Psoas muscle (tissue), 8 donors: ENCODE measurements around the gene GALNT9. TPM values are rescaled to one million over a fixed set of nuclear protein-coding genes. Genes with fewer than 3 reads are reported as not detected.
A peak's percentile ranks its signal among the peaks of the same experiment; 100 is the strongest.
"Not testable (repeated sequence)": the region's sequence is repeated elsewhere in the genome, so short reads cannot be mapped to it uniquely, and the experiment has no call there.

ENCODE experiments used
- ATAC-seq, 4 donors: fragments of 200-7000 bp; cut with Tn5 transposase; one replicate each; pipeline ENCODE4 v1.9.1; 2020; ENCODE audit warnings: moderate library complexity in 3 of 4, mild to moderate bottlenecking in 2 of 4
- DNase-seq, 2 donors: peaks; one replicate each; pipeline ENCODE4 v3.0.0-alpha.2; 2020
- H3K27ac ChIP-seq: fragments of 200-600 bp; one replicate; pipeline ENCODE4 v1.8.0; 2022
- H3K27me3 ChIP-seq, 3 donors: fragments of 200-600 bp in 1 of 3; one replicate each; pipeline versions ENCODE4 v1.6.1 to v1.8.0; 2013 to 2022; ENCODE audit warnings: low read length in 2 of 3, mild to moderate bottlenecking in 2 of 3, moderate library complexity in 1 of 3; ENCODE audit not compliant: insufficient read depth in 3 of 3
- H3K36me3 ChIP-seq, 2 donors: fragments of 200-600 bp in 1 of 2; one replicate each; pipeline versions ENCODE4 v1.6.1 to v1.8.0; 2013 to 2022; ENCODE audit warnings: low read depth in 1 of 2, mild to moderate bottlenecking in 1 of 2, moderate library complexity in 1 of 2; ENCODE audit not compliant: insufficient read depth in 1 of 2
- H3K4me1 ChIP-seq: fragments of 200-600 bp; one replicate; pipeline ENCODE4 v1.8.0; 2022
- H3K4me3 ChIP-seq: fragments of 200-600 bp; one replicate; pipeline ENCODE4 v1.8.0; 2022; ENCODE audit warnings: mild to moderate bottlenecking
- H3K9me3 ChIP-seq: fragments of 200-600 bp; one replicate; pipeline ENCODE4 v1.8.0; 2022
- WGBS, 3 donors: extraction: QIAGEN DNeasy Blood & Tissue Kit; methylation state at CpG; one replicate each; pipeline versions ENCODE4 v1.1.6 to v1.1.7; 2013; 5-methylcytosine and 5-hydroxymethylcytosine counted together
- intact Hi-C, 2 donors: fragments of 100-400 bp; cut with DNase I; formaldehyde crosslinking; loops; one replicate each; pipeline versions ENCODE4 v1.11.0 to v1.14.2; 2022
- polyA plus RNA-seq, 3 donors: library from polyadenylated mRNA; stranded (reverse); fragments of 200-250 nt; gene quantifications; one replicate each; pipeline ENCODE4 v1.2.3, GENCODE V29; 2013
- total RNA-seq, 4 donors: library from RNA; stranded (reverse); fragmentation: NEBNext Ultra II Directional in 2 of 4; extraction: Animal tissue kit (Norgen Biotek cat#: 25700) in 2 of 4; gene quantifications; one replicate each; pipeline versions ENCODE4 v1.2.1 to v1.2.4, GENCODE V29; 2021 to 2023
- TF ChIP-seq, protein P1 (sequence below): fragments of 200-600 bp; IDR thresholded peaks from one replicate; pipeline ENCODE4 v1.8.0; 2022; ENCODE audit warnings: antibody characterized with exemption
- donor health status: healthy with polysubstance abuse.
- donor health status: DM: no; HTN: no; CAD: no; lungs with moderate emphysema.
- donor health status: Bipolar disorder and iron deficiency.
- donor health status: healthy.
- donor health status: DM: yes; HTN: yes; CAD: no.
- donor health status: DM: no; HTN: no; CAD: no.
- donor health status: DM: no; HTN: no; CAD: no.
- donor health status: DM: yes; HTN: yes; CAD: no.

Gene GALNT9
- total and polyA plus RNA-seq, 7 donors: 0.01 to 0.21 (median 0.08) TPM; not detected in 4

- 64 to 74% (median 70%) methylated on average over 16 to 18 of the region's 18 CpGs for WGBS, 3 donors
- Histone ChIP-seq H3K27ac (no peak overlapping the region), H3K9me3 (no peaks in the 10 kb centered on the region), H3K4me1 (no peaks in the 10 kb centered on the region), H3K4me3 (no peak overlapping the region), H3K27me3 (peaks cover 0 to 48% (median 17%) of the 10 kb centered on the region in 3 donors), H3K36me3 (no peaks in the 10 kb centered on the region)
- ATAC-seq (no peak), DNase-seq (no peak)
- intact Hi-C loops: no loop called here
- TF ChIP-seq, protein P1, sequence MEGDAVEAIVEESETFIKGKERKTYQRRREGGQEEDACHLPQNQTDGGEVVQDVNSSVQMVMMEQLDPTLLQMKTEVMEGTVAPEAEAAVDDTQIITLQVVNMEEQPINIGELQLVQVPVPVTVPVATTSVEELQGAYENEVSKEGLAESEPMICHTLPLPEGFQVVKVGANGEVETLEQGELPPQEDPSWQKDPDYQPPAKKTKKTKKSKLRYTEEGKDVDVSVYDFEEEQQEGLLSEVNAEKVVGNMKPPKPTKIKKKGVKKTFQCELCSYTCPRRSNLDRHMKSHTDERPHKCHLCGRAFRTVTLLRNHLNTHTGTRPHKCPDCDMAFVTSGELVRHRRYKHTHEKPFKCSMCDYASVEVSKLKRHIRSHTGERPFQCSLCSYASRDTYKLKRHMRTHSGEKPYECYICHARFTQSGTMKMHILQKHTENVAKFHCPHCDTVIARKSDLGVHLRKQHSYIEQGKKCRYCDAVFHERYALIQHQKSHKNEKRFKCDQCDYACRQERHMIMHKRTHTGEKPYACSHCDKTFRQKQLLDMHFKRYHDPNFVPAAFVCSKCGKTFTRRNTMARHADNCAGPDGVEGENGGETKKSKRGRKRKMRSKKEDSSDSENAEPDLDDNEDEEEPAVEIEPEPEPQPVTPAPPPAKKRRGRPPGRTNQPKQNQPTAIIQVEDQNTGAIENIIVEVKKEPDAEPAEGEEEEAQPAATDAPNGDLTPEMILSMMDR: no peak
These were observed 130.3 kb downstream of the GALNT9 start for GRCh38 chr12:132199101-132199500.

DNA sequence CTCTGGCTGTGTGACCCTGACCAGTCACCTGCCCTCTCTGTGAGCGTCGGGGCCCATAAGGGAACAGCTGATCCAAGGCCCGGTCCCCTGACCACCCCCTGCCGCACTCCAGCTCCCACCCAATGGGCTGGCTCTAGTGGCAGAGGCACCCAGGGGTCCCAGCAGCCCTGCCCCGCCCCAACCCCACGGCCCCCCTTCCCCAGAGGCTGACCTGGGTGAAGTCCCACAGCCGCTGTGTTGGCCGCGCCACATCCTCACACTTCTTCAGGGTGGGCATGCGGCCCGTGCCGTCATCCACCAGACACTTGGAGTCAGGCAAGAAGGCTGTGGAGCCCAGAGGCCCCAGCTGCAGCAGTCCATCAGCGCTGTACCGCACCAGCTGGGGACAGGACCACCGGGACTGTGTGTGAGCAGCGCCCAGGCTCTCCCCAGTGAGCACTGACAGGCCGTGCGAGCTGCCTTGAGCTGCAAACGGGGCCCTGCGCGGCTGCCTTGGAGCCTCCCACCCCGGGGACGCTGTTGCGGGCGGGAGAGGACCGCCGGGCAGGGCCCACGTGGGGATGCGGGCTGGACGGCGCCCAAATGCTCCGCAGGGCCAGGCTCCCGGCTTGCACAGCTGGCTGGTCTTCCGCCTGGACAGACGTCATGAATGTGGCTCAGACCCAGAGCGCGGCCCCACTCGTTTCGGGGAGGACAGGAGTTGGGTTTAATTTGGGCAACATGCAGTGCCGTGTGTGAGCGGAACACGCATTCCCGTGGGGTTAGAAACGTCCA, 131.6 kb downstream of the GALNT9 start:
- peaks cover 0 to 40% (median 16%) of the 10 kb centered on the region in 3 donors for H3K27me3 ChIP-seq
- 23 to 25% (median 24%) methylated on average over 29 to 44 of the region's 44 CpGs for WGBS, 3 donors
- no peaks in the 10 kb centered on the region for H3K9me3 ChIP-seq
- no peaks in the 10 kb centered on the region for H3K4me1 ChIP-seq
- TF ChIP-seq, protein P1: no peak
- intact Hi-C loops: no loop called here
- peak overlapping the region; percentile 18 for H3K4me3 ChIP-seq
- no peak overlapping the region for H3K27ac ChIP-seq
- no peaks in the 10 kb centered on the region for H3K36me3 ChIP-seq
- DNase-seq (peak in 1 of 2 donors; percentile 77), ATAC-seq (peak; percentile 28 to 68 (median 66))

GRCh38 chr12:132196873-132197390, 132.5 kb downstream of the GALNT9 start:
- TF ChIP-seq, protein P1: no peak
- H3K27me3 ChIP-seq: peaks cover 0 to 31% (median 19%) of the 10 kb centered on the region in 3 donors

GRCh38 chr12:132196038-132196872, 133.1 kb downstream of the GALNT9 start:
- 46 to 61% (median 59%) methylated on average over 32 of the region's 32 CpGs for WGBS, 3 donors
- intact Hi-C loops: no loop called here

More at GRCh38 chr12:132196873-132197390, 132.5 kb downstream of the GALNT9 start:
- Histone ChIP-seq H3K27ac (no peak overlapping the region), H3K4me3 (no peak overlapping the region), H3K4me1 (no peaks in the 10 kb centered on the region), H3K36me3 (no peaks in the 10 kb centered on the region), H3K9me3 (no peaks in the 10 kb centered on the region)
- 76 to 87% (median 85%) methylated on average over 22 of the region's 22 CpGs for WGBS, 3 donors
- DNase-seq: no peak
- intact Hi-C loops: no loop called here
- ATAC-seq: no peak

DNA sequence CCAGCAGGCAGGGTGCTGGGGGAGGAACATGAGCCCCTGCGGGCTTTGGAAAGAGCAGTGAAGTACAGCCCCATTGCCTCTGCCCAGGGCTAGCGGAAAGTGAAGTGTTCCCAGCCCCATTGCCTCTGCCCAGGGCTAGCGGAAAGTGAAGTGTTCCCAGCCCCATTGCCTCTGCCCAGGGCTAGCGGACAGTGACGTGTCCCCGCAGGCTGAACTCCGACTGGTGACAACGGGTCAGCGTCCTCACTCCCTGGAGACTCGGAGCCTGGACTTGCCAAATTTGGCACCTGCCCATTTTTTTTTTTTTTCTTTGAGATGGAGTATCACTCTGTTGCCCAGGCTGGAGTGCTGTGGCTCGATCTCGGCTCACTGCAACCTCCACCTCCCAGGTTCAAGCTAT, 134.1 kb downstream of the GALNT9 start:
- H3K9me3 ChIP-seq, H3K4me1 ChIP-seq, ATAC-seq, H3K36me3 ChIP-seq, intact Hi-C loops, H3K4me3 ChIP-seq, H3K27ac ChIP-seq, DNase-seq: not testable (repeated sequence)
- WGBS, 3 donors: 49 to 58% (median 53%) methylated on average over 12 of the region's 12 CpGs
- peaks cover 0 to 25% (median 19%) of the 10 kb centered on the region in 3 donors for H3K27me3 ChIP-seq

More at GRCh38 chr12:132196038-132196872, 133.1 kb downstream of the GALNT9 start:
- Histone ChIP-seq H3K27me3 (peaks cover 0 to 31% (median 19%) of the 10 kb centered on the region in 3 donors), H3K9me3 (no peaks in the 10 kb centered on the region), H3K27ac (no peak overlapping the region), H3K4me3 (no peak overlapping the region), H3K36me3 (no peaks in the 10 kb centered on the region), H3K4me1 (no peaks in the 10 kb centered on the region)
- ATAC-seq (no peak), DNase-seq (no peak)
- TF ChIP-seq, protein P1: no peak
